Activated naive CD8-positive, alpha-beta T cell treated with anti-CD3 and anti-CD28 coated beads, Interleukin-2, amount 10 ng/mL, durations not matched to agents 7 days and 5 days (primary cell): ENCODE measurements around the gene MS4A14. TPM values are rescaled to one million over a fixed set of nuclear protein-coding genes. Genes with fewer than 3 reads are reported as not detected.
A peak's percentile ranks its signal among the peaks of the same experiment; 100 is the strongest.

Experiments
- ATAC-seq: fragments of 150-1000 bp; cut with Tn5 transposase; one replicate; pipeline ENCODE4 v1.10.0; 2021; ENCODE audit warnings: low read depth, moderate library complexity
- POLR2A ChIA-PET: fragments of 350-600 bp; sonication (Branson Sonifier 250); formaldehyde crosslinking; loops from one replicate; lab custom pipeline; 2021; ENCODE audit warnings: antibody characterized with exemption; lab: Charles Lee
- DNase-seq: peaks from one replicate; pipeline ENCODE4 v3.0.0; 2021
- H3K27ac Mint-ChIP-seq: one replicate; pipeline ENCODE4 v1.8.0; 2022; ENCODE audit warnings: mild to moderate bottlenecking, mixed read lengths
- H3K27me3 Mint-ChIP-seq: one replicate; pipeline ENCODE4 v1.8.0; 2022; ENCODE audit warnings: mild to moderate bottlenecking, moderate library complexity, mixed read lengths
- H3K36me3 Mint-ChIP-seq: one replicate; pipeline ENCODE4 v1.8.0; 2021; ENCODE audit warnings: mild to moderate bottlenecking, mixed read lengths
- H3K4me1 Mint-ChIP-seq: one replicate; pipeline ENCODE4 v1.8.0; 2021; ENCODE audit warnings: mixed read lengths
- H3K4me3 Mint-ChIP-seq: one replicate; pipeline ENCODE4 v1.8.0; 2022; ENCODE audit warnings: mild to moderate bottlenecking, moderate library complexity, mixed read lengths
- H3K9me3 Mint-ChIP-seq: one replicate; pipeline ENCODE4 v1.8.0; 2021; ENCODE audit warnings: mixed read lengths
- total RNA-seq, 2 experiments: library from RNA; stranded (reverse); gene quantifications; one replicate each; pipeline ENCODE4 v1.2.3, GENCODE V29; 2021

Gene MS4A14
- total RNA-seq, 2 experiments from 2014 or later, result 0.11 TPM; not detected in 1

GRCh38 chr11:60371386-60371785 is 24.9 kb upstream of the MS4A14 start:
- no peak for ATAC-seq
- no peaks in the 10 kb centered on the region for H3K36me3 Mint-ChIP-seq
- H3K4me1 Mint-ChIP-seq, result no peaks in the 10 kb centered on the region
- no peak for DNase-seq
- no peak overlapping the region for H3K4me3 Mint-ChIP-seq
- peaks cover 11% of the 10 kb centered on the region for H3K27me3 Mint-ChIP-seq
- POLR2A ChIA-PET, result no interaction called here
- H3K27ac Mint-ChIP-seq, result no peak overlapping the region
- H3K9me3 Mint-ChIP-seq, result no peaks in the 10 kb centered on the region

DNA sequence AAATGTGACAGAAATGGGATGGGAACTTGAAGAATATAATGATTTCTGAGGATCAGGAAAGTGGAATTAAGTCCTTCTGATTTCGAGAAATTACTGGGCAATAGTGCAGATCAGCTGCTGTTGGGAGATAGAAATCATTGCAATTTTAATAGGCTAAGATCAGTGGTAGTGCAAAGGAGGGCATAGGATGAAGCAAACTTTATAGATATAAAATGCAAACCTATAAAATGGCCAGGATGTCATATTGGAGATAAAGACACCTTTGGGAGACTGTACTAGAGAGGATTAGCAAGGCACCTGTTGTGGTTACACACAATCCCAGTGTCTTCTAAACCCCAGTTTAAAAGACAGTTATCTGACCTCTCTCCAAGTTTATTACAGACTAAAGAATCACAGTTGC is 24.4 kb upstream of the MS4A14 start:
- POLR2A ChIA-PET, result no interaction called here
- Mint-ChIP-seq H3K9me3 (no peaks in the 10 kb centered on the region), H3K36me3 (no peaks in the 10 kb centered on the region), H3K27me3 (peaks cover 11% of the 10 kb centered on the region), H3K4me3 (no peak overlapping the region), H3K4me1 (no peaks in the 10 kb centered on the region), H3K27ac (no peak overlapping the region)
- DNase-seq (no peak), ATAC-seq (no peak)

- Mint-ChIP-seq H3K4me1 (peaks cover under 1% of the 10 kb centered on the region), H3K9me3 (no peaks in the 10 kb centered on the region), H3K36me3 (no peaks in the 10 kb centered on the region), H3K4me3 (no peak overlapping the region), H3K27ac (no peak overlapping the region), H3K27me3 (peaks cover 11% of the 10 kb centered on the region)
- POLR2A ChIA-PET, result no interaction called here
- no peak for ATAC-seq
- DNase-seq, result no peak
Observed at GRCh38 chr11:60372767-60373166, 23.5 kb upstream of the MS4A14 start.

DNA sequence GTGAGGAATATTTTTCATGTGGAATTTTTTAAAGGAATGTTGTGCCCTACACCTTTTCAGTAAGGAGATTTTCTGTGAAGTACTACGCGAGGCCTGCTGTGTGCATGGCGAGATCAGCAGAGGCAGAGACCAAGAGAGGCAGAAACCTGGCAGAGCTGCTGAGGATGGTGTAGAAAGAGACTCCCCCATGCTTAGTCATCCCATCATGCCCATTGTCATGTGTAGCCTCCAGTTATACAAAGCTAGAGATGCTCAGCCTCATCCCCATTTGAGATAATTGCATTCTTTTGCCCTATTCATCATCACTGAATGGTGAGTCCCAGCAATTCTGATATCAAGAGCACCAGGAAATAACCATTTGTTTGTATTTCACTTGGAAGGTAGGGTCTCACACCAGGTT is 20.9 kb upstream of the MS4A14 start:
- POLR2A ChIA-PET, result no interaction called here
- no peaks in the 10 kb centered on the region for H3K9me3 Mint-ChIP-seq
- no peak for ATAC-seq

DNA sequence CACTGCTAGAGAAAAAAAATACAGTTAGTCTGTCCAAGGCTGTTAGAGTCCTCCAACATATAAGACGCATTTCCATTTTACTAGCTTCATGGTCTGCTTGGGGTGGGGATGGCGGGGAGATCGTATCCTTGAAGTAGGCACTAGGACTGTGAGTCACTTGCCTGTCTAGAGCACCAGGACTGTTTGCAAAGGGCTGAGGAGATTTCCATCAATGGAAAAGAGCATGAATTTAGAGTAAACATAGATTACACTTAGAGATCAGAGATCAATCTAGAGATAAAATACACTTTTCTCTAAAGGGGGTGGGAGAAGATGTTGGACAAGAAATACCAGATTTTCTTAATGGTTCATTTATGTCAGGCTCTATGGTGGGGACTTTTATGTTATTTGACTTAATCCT is 19.7 kb upstream of the MS4A14 start:
- peaks cover 8% of the 10 kb centered on the region for H3K4me1 Mint-ChIP-seq
- H3K4me3 Mint-ChIP-seq, result no peak overlapping the region
- POLR2A ChIA-PET, result no interaction called here
- H3K27me3 Mint-ChIP-seq, result peaks cover 9% of the 10 kb centered on the region
- DNase-seq (no peak), ATAC-seq (no peak)
- H3K27ac Mint-ChIP-seq, result no peak overlapping the region
- H3K9me3 Mint-ChIP-seq, result no peaks in the 10 kb centered on the region
- H3K36me3 Mint-ChIP-seq, result no peaks in the 10 kb centered on the region

More for the DNA sequence above, 20.9 kb upstream of the MS4A14 start:
- H3K27me3 Mint-ChIP-seq, result peaks cover 9% of the 10 kb centered on the region
- H3K4me3 Mint-ChIP-seq, result no peak overlapping the region
- H3K27ac Mint-ChIP-seq, result no peak overlapping the region
- no peaks in the 10 kb centered on the region for H3K36me3 Mint-ChIP-seq
- peaks cover 8% of the 10 kb centered on the region for H3K4me1 Mint-ChIP-seq
- DNase-seq, result no peak

GRCh38 chr11:60377401-60378136 is 18.7 kb upstream of the MS4A14 start:
- Mint-ChIP-seq H3K9me3 (no peaks in the 10 kb centered on the region), H3K4me1 (peaks cover 8% of the 10 kb centered on the region), H3K36me3 (no peaks in the 10 kb centered on the region), H3K27me3 (peaks cover 5% of the 10 kb centered on the region), H3K4me3 (no peak overlapping the region), H3K27ac (no peak overlapping the region)
- ATAC-seq, result no peak
- no peak for DNase-seq
- POLR2A ChIA-PET, result no interaction called here

GRCh38 chr11:60378354-60378753 is 17.9 kb upstream of the MS4A14 start, which contains the start of gene MS4A7:
Gene MS4A7 (plus strand): TSS chr11:60378532. CDS start chr11:60383142, 4,610 bp downstream.
- Mint-ChIP-seq H3K27me3 (peaks cover 5% of the 10 kb centered on the region), H3K4me1 (peaks cover 8% of the 10 kb centered on the region), H3K4me3 (no peak within 1 kb of the TSS), H3K9me3 (no peaks in the 10 kb centered on the region), H3K27ac (no peak within 1 kb of the TSS), H3K36me3 (no peaks in the 10 kb centered on the region)
- DNase-seq, result no peak
- ATAC-seq, result peak; percentile 78
- POLR2A ChIA-PET, result no interaction called here

- POLR2A ChIA-PET, result no interaction called here
- ATAC-seq (no peak), DNase-seq (no peak)
- Mint-ChIP-seq H3K4me3 (no peak overlapping the region), H3K4me1 (peaks cover 2% of the 10 kb centered on the region), H3K27me3 (peaks cover 3% of the 10 kb centered on the region), H3K9me3 (no peaks in the 10 kb centered on the region), H3K27ac (no peak overlapping the region), H3K36me3 (no peaks in the 10 kb centered on the region)
Observed at GRCh38 chr11:60389279-60389910, 6.9 kb upstream of the MS4A14 start.

- H3K9me3 Mint-ChIP-seq, result no peaks in the 10 kb centered on the region
- DNase-seq (no peak), ATAC-seq (no peak)
- no peaks in the 10 kb centered on the region for H3K36me3 Mint-ChIP-seq
- H3K4me1 Mint-ChIP-seq, result peaks cover 2% of the 10 kb centered on the region
- POLR2A ChIA-PET, result no interaction called here
- H3K4me3 Mint-ChIP-seq, result no peak overlapping the region
- no peak overlapping the region for H3K27ac Mint-ChIP-seq
- peaks cover 3% of the 10 kb centered on the region for H3K27me3 Mint-ChIP-seq
Observed at GRCh38 chr11:60390419-60390818, 5.8 kb upstream of the MS4A14 start.

DNA sequence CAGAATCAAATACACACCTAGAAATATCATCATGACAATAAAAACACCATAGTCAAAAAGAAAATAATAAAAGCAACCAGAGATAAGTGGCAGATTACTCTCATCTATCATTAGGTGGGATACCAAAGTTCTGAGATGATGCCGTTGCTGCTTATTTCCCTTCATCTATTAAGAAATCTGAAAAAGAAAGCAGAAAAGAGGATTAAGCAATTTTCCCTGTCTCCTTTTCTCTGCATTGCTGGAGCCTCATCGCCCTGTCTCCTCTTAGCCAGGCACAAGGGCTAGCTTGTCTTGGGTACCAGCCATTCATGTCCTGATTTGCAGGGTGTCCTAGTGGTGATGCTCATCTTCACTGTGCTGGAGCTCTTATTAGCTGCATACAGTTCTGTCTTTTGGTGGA is 3.9 kb upstream of the MS4A14 start:
- POLR2A ChIA-PET, result no interaction called here
- Mint-ChIP-seq H3K9me3 (no peaks in the 10 kb centered on the region), H3K27me3 (peaks cover 10% of the 10 kb centered on the region), H3K4me3 (no peak overlapping the region), H3K36me3 (no peaks in the 10 kb centered on the region), H3K27ac (no peak overlapping the region), H3K4me1 (peaks cover 2% of the 10 kb centered on the region)
- DNase-seq (no peak), ATAC-seq (no peak)

DNA sequence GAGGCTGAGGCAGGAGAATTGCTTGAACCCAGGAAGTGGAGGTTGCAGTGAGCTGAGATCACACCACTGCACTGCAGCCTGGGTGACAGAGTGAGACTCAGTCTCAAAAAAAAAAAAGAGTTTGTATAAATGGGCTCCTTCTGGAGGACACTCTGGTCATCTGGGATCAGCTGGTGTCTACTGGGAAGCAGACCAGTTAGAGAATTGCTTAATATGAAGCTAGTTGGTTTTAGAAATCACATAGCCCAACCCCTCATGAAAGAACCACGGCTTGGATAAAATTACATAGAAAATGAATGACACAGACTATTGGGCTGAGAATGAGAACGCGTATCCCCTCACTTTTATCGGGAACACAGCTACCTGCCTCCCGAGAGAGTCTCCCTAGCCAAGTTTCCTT is 3.2 kb upstream of the MS4A14 start:
- no peak overlapping the region for H3K4me3 Mint-ChIP-seq
- POLR2A ChIA-PET, result no interaction called here
- H3K27ac Mint-ChIP-seq, result no peak overlapping the region
- H3K36me3 Mint-ChIP-seq, result no peaks in the 10 kb centered on the region
- no peaks in the 10 kb centered on the region for H3K9me3 Mint-ChIP-seq
- no peak for ATAC-seq
- H3K27me3 Mint-ChIP-seq, result peaks cover 11% of the 10 kb centered on the region
- peaks cover 2% of the 10 kb centered on the region for H3K4me1 Mint-ChIP-seq
- no peak for DNase-seq

GRCh38 chr11:60394666-60395380 is 1.4 kb upstream of the MS4A14 start:
- Mint-ChIP-seq H3K36me3 (no peaks in the 10 kb centered on the region), H3K4me1 (no peaks in the 10 kb centered on the region), H3K27me3 (peaks cover 8% of the 10 kb centered on the region), H3K9me3 (no peaks in the 10 kb centered on the region), H3K27ac (no peak overlapping the region), H3K4me3 (no peak overlapping the region)
- ATAC-seq (no peak), DNase-seq (no peak)
- POLR2A ChIA-PET, result no interaction called here

DNA sequence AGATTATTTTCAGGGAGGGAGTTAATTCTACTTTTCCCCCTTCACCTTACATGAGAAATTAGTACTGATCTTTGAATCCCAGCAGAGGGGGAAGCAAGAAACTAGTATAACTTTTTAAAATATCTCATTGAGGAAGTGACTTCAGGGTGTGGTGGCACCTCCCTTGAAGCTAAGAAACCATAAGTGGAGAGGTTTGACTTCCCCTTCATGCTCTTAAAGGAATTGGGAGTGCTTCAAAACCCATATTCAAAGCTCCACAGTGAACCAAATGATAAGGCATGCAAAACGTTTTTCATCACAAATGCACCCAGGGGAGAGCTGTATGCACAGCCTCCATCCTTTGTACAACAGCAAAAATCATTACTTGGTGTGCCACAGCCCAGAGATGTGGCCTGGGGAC is 540 bp downstream of the MS4A14 start:
- Mint-ChIP-seq H3K36me3 (no peaks in the 10 kb centered on the region), H3K4me3 (no peak overlapping the region), H3K9me3 (peaks cover 4% of the 10 kb centered on the region), H3K27me3 (peaks cover 8% of the 10 kb centered on the region), H3K27ac (no peak overlapping the region), H3K4me1 (no peaks in the 10 kb centered on the region)
- DNase-seq (no peak), ATAC-seq (no peak)
- POLR2A ChIA-PET, result no interaction called here

- Mint-ChIP-seq H3K4me3 (no peak overlapping the region), H3K36me3 (no peaks in the 10 kb centered on the region), H3K27me3 (no peaks in the 10 kb centered on the region), H3K9me3 (no peaks in the 10 kb centered on the region), H3K27ac (no peak overlapping the region), H3K4me1 (no peaks in the 10 kb centered on the region)
- POLR2A ChIA-PET, result no interaction called here
- DNase-seq, result no peak
- no peak for ATAC-seq
Observed at GRCh38 chr11:60420015-60420414, 23.8 kb downstream of the MS4A14 start.
